Anterior cingulate cortex (tissue), 58 donors: ENCODE results near the gene OR56B4.
A peak's percentile ranks its signal among the peaks of the same experiment; 100 is the strongest.
"Not testable (repeated sequence)": the region's sequence is repeated elsewhere in the genome, so short reads cannot be mapped to it uniquely, and the experiment has no call there.

Source experiments
- DNase-seq, 58 donors: peaks; one replicate each; lab custom pipeline; 2025; lab: John Stamatoyannopoulos, UW

Gene OR56B4

GRCh38 chr11:6107384-6107783 is at the start of gene OR56B4:
Gene OR56B4 (plus strand): TSS chr11:6107684. CDS start chr11:6107779, 95 bp downstream.
- not testable (repeated sequence) for DNase-seq

GRCh38 chr11:6061475-6061874 is 46.0 kb upstream of the OR56B4 start:
- DNase-seq, result no peak

- no peak for DNase-seq
Observed at GRCh38 chr11:6062691-6063358, 44.7 kb upstream of the OR56B4 start.

- DNase-seq, result peak in 19 of 58 donors; percentile 2 to 73 (median 20)
Observed at GRCh38 chr11:6067502-6067901, 40.0 kb upstream of the OR56B4 start.

- DNase-seq, result not testable (repeated sequence)
Observed at GRCh38 chr11:6076443-6076842, 31.0 kb upstream of the OR56B4 start.

GRCh38 chr11:6077723-6078122 is 29.8 kb upstream of the OR56B4 start:
- DNase-seq, result no peak

- DNase-seq, result no peak
Observed at GRCh38 chr11:6079463-6079862, 28.0 kb upstream of the OR56B4 start.

GRCh38 chr11:6083129-6083528 is 24.4 kb upstream of the OR56B4 start:
- DNase-seq, result no peak

GRCh38 chr11:6084587-6084986 is 22.9 kb upstream of the OR56B4 start:
- DNase-seq, result no peak

GRCh38 chr11:6094186-6094585 is 13.3 kb upstream of the OR56B4 start:
- DNase-seq, result no peak

- DNase-seq, result no peak
Observed at GRCh38 chr11:6095798-6096197, 11.7 kb upstream of the OR56B4 start.

- DNase-seq, result no peak
Observed at GRCh38 chr11:6096417-6096816, 11.1 kb upstream of the OR56B4 start.

GRCh38 chr11:6099577-6099976 is 7.9 kb upstream of the OR56B4 start:
- no peak for DNase-seq

- no peak for DNase-seq
Observed at GRCh38 chr11:6110011-6110410, 2.5 kb downstream of the OR56B4 start.

GRCh38 chr11:6111673-6112072 is 4.2 kb downstream of the OR56B4 start:
- peak in 1 of 58 donors; percentile 1 for DNase-seq

GRCh38 chr11:6116638-6117037 is 9.2 kb downstream of the OR56B4 start:
- DNase-seq, result no peak

GRCh38 chr11:6124245-6124644 is 16.8 kb downstream of the OR56B4 start:
- no peak for DNase-seq

GRCh38 chr11:6127881-6128280 is 20.4 kb downstream of the OR56B4 start:
- no peak for DNase-seq

GRCh38 chr11:6129011-6129410 is 21.5 kb downstream of the OR56B4 start:
- no peak for DNase-seq

GRCh38 chr11:6129635-6130034 is 22.2 kb downstream of the OR56B4 start:
- no peak for DNase-seq

- no peak for DNase-seq
Observed at GRCh38 chr11:6132431-6132830, 24.9 kb downstream of the OR56B4 start.

GRCh38 chr11:6135936-6136335 is 28.5 kb downstream of the OR56B4 start:
- DNase-seq, result not testable (repeated sequence)

- no peak for DNase-seq
Observed at GRCh38 chr11:6142936-6143335, 35.5 kb downstream of the OR56B4 start.
